GM23248 (cell line): ENCODE data around the gene TXNRD1. TPM values are rescaled to one million over a fixed set of nuclear protein-coding genes. Genes with fewer than 3 reads are reported as not detected.
A peak's percentile ranks its signal among the peaks of the same experiment; 100 is the strongest.

ENCODE experiments used
- DNase-seq: peaks from one replicate; pipeline ENCODE4 v3.0.0-alpha.2; 2015
- H2AFZ ChIP-seq: fragments of 200-600 bp; sonication (generic); 2 replicates; pipeline ENCODE4 v1.6.1; 2016; ENCODE audit warnings: antibody characterized with exemption
- H3F3A ChIP-seq: fragments of 200-600 bp; sonication (generic); 2 replicates; pipeline ENCODE4 v1.6.1; 2016; ENCODE audit warnings: mild to moderate bottlenecking, antibody characterized with exemption, mixed run types; ENCODE audit not compliant: insufficient read depth
- H3K27ac ChIP-seq: fragments of 200-600 bp; sonication (generic); 2 replicates; pipeline ENCODE4 v1.5.1; 2016; ENCODE audit warnings: mild to moderate bottlenecking
- H3K27me3 ChIP-seq: fragments of 200-600 bp; sonication (generic); replicated peaks from 2 replicates; pipeline ENCODE4 v1.6.1; 2016; ENCODE audit warnings: mild to moderate bottlenecking; ENCODE audit not compliant: insufficient read depth
- H3K36me3 ChIP-seq: fragments of 200-600 bp; sonication (generic); 2 replicates; pipeline ENCODE4 v1.6.1; 2016; ENCODE audit warnings: low read depth, mild to moderate bottlenecking
- H3K4me1 ChIP-seq: fragments of 200-600 bp; sonication (generic); 2 replicates; pipeline ENCODE4 v1.6.1; 2016; ENCODE audit warnings: mild to moderate bottlenecking; ENCODE audit not compliant: insufficient read depth
- H3K4me2 ChIP-seq: fragments of 200-600 bp; sonication (generic); one replicate; pipeline ENCODE4 v1.6.1; 2016; ENCODE audit warnings: mild to moderate bottlenecking; ENCODE audit not compliant: unreplicated experiment
- H3K4me3 ChIP-seq: fragments of 200-600 bp; sonication (generic); 2 replicates; pipeline ENCODE4 v1.5.1; 2016; ENCODE audit warnings: mild to moderate bottlenecking
- H3K79me2 ChIP-seq: fragments of 200-600 bp; sonication (generic); 2 replicates; pipeline ENCODE4 v1.6.1; 2016; ENCODE audit warnings: mild to moderate bottlenecking; ENCODE audit not compliant: insufficient read depth
- H3K9ac ChIP-seq: fragments of 200-600 bp; sonication (generic); 2 replicates; pipeline ENCODE4 v1.6.1; 2016; ENCODE audit warnings: mild to moderate bottlenecking
- H3K9me2 ChIP-seq: fragments of 200-600 bp; sonication (generic); 2 replicates; pipeline ENCODE4 v1.6.1; 2016; ENCODE audit warnings: mixed run types, mild to moderate bottlenecking, moderate library complexity; ENCODE audit not compliant: insufficient read depth
- H3K9me3 ChIP-seq: fragments of 200-600 bp; sonication (generic); one replicate; pipeline ENCODE4 v1.6.1; 2017; ENCODE audit warnings: low read depth
- H4K20me1 ChIP-seq: fragments of 200-600 bp; sonication (generic); 2 replicates; pipeline ENCODE4 v1.6.0; 2016; ENCODE audit not compliant: insufficient read depth
- EZH2 ChIP-seq: fragments of 200-600 bp; sonication (generic); IDR thresholded peaks from 2 replicates; pipeline ENCODE4 v1.6.1; 2018; ENCODE audit warnings: antibody characterized with exemption, mild to moderate bottlenecking; ENCODE audit not compliant: insufficient read depth, poor library complexity, severe bottlenecking
- EZH2phosphoT487 ChIP-seq: fragments of 200-600 bp; sonication (generic); IDR thresholded peaks from 2 replicates; pipeline ENCODE4 v1.6.1; 2018; ENCODE audit warnings: antibody characterized with exemption, moderate library complexity, mild to moderate bottlenecking, low read depth; ENCODE audit not compliant: insufficient read depth
- WGBS, 2 experiments: methylation state at CpG; one replicate each; pipeline ENCODE4 v1.1.6; 2015 to 2017; ENCODE audit warnings: low lambda C conversion rate in 2 of 2, low coverage in 1 of 2; ENCODE audit errors: missing lambda C conversion rate in 2 of 2; 5-methylcytosine and 5-hydroxymethylcytosine counted together
- in situ Hi-C: fragments of 300-500 bp; cut with MboI; formaldehyde crosslinking; loops from 2 replicates; pipeline ENCODE4 v1.15.0; 2020
- polyA plus RNA-seq: library from polyadenylated mRNA; unstranded; fragments of >200 nt; fragmentation: Nextera tagmentation; extraction: Ambion mirVana; gene quantifications from 2 replicates; pipeline ENCODE4 v1.2.1, GENCODE V29; 2016
- total RNA-seq: library from RNA; depleted of rRNA; stranded (reverse); fragments of >200 nt; shearing (Covaris generic); gene quantifications from 2 replicates; pipeline ENCODE4 v1.2.3, GENCODE V29; 2014

Gene TXNRD1
- total and polyA plus RNA-seq, 2 experiments from 2014 or later = 255 to 477 TPM

DNA sequence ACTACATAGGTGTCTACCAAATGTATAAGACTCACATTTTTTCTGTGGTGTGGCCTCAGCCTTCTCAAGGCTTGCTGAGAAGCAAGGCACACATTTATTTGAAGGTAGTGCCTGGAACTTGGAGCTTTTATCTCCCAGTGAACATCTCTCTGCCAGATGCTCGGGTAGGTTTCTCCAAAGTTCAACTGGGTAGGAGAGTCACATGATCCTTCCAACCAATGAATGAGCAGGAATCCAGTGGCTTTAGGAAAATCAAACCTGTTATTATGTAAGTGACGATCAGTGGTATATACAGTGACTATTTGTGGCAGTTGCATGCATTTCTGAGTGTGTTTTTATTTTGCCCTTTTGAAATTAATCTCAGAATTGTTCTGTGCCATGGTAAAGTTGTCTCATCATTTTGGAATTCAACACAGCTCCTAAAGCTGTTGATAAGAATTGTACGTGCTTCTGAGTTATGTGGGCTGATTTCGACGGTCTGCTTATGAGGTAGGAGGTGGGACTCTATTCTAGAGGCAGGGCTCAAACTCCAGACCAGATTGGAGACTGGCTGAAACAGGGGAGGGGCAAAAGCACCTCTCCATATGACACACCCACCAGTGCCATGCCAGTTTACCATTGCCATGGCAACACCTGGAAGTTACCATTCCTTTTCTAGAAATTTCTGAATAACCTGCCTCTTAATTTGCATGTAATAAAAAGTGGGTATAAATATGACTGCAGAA is 145.6 kb downstream of the TXNRD1 start:
- TF ChIP-seq EZH2 (no peak), EZH2phosphoT487 (no peak)
- no peak for DNase-seq
- in situ Hi-C loops = no loop called here

DNA sequence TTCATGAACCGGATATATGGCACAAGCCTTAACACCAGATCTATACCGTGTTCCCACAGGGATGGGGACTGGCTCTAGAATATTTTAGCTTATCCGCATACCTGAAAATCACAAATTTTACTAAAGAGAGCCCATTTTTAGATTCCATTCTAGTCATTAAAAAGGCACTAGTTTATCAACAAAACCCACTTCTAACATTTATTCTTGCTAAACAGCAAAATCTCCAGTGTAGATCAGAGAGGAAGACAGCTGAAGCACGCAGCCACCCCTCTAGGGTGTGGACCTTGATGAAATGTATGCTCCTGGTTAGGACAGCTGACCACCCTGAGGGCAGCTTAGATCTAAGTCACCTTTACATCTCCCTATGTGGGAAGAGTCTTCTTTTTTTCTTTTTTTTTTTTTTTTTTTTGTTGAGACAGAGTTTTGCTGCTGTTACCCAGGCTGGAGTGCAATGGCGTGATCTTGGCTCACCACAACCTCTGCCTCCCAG is 150.4 kb downstream of the TXNRD1 start:
- Histone ChIP-seq H3K4me3 (no peak overlapping the region), H3K4me1 (peaks cover 1% of the 10 kb centered on the region; the same call in 1 of the 2 replicates), H3K9me3 (no peaks in the 10 kb centered on the region), H3K9ac (no peak overlapping the region), H3F3A (no peaks in the 10 kb centered on the region), H3K4me2 (no peak overlapping the region), H4K20me1 (no peaks in the 10 kb centered on the region), H3K79me2 (no peaks in the 10 kb centered on the region), H3K27ac (no peak overlapping the region), H3K9me2 (no peaks in the 10 kb centered on the region), H3K27me3 (no peaks in the 10 kb centered on the region), H2AFZ (no peak overlapping the region), H3K36me3 (no peaks in the 10 kb centered on the region)
- WGBS, 2 experiments = 96 to 98% methylated on average over 4 to 5 of the region's 5 CpGs
- in situ Hi-C loops = no loop called here
- TF ChIP-seq EZH2phosphoT487 (no peak), EZH2 (no peak)
- no peak for DNase-seq

More for the DNA sequence above, 145.6 kb downstream of the TXNRD1 start:
- 78% methylated on average over 5 of the region's 5 CpGs for WGBS, 2 experiments
- Histone ChIP-seq H3K9me2 (no peaks in the 10 kb centered on the region), H3K4me1 (no peaks in the 10 kb centered on the region), H2AFZ (no peak overlapping the region), H3K36me3 (no peaks in the 10 kb centered on the region), H3K9ac (no peak overlapping the region), H3K4me3 (no peak overlapping the region), H3F3A (peaks cover 29% of the 10 kb centered on the region), H4K20me1 (no peaks in the 10 kb centered on the region), H3K27me3 (no peaks in the 10 kb centered on the region), H3K27ac (no peak overlapping the region), H3K9me3 (no peaks in the 10 kb centered on the region), H3K4me2 (no peak overlapping the region), H3K79me2 (no peaks in the 10 kb centered on the region)

DNA sequence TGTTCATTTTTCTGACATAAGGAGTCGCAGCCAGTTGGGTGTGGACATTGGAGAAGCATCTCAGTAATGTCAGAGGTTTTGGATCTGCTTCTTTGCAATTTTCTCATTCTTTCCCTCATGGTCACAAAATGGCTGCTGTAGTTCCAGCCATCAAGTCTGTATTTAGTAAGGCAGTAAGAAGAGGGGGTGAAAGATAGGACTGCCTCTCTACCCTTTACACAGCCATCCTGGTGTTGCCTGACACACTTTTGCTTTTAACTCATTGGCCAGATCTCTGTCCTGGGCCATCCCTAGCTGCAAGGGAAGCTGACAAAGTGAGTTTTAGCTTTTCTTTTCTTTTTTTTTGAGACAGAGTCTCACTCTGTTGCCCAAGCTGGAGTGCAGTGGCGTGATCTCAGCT is 154.1 kb downstream of the TXNRD1 start:
- 88 to 98% methylated on average over 2 of the region's 2 CpGs for WGBS, 2 experiments
- Histone ChIP-seq H3K9me2 (no peaks in the 10 kb centered on the region), H3K79me2 (no peaks in the 10 kb centered on the region), H3K36me3 (no peaks in the 10 kb centered on the region), H2AFZ (no peak overlapping the region), H3K4me1 (peaks cover 9% of the 10 kb centered on the region; the same call in 1 of the 2 replicates), H3K9me3 (no peaks in the 10 kb centered on the region), H4K20me1 (no peaks in the 10 kb centered on the region), H3K9ac (no peak overlapping the region), H3K27me3 (no peaks in the 10 kb centered on the region), H3F3A (no peaks in the 10 kb centered on the region), H3K4me2 (no peak overlapping the region), H3K27ac (no peak overlapping the region), H3K4me3 (no peak overlapping the region)
- TF ChIP-seq EZH2phosphoT487 (no peak), EZH2 (no peak)
- DNase-seq = no peak
- in situ Hi-C loops = no loop called here

GRCh38 chr12:104371043-104371870 is 155.7 kb downstream of the TXNRD1 start:
- Histone ChIP-seq H3K27ac (no peak overlapping the region), H3K9me2 (no peaks in the 10 kb centered on the region), H3K9ac (no peak overlapping the region), H3K36me3 (no peaks in the 10 kb centered on the region), H2AFZ (no peak overlapping the region), H4K20me1 (no peaks in the 10 kb centered on the region), H3K4me3 (no peak overlapping the region), H3K4me1 (peaks cover 10% of the 10 kb centered on the region), H3F3A (no peaks in the 10 kb centered on the region), H3K9me3 (no peaks in the 10 kb centered on the region), H3K79me2 (no peaks in the 10 kb centered on the region), H3K4me2 (peak overlapping the region; percentile 22), H3K27me3 (no peaks in the 10 kb centered on the region)
- TF ChIP-seq EZH2phosphoT487 = no peak
- no peak for TF ChIP-seq EZH2
- 61% methylated on average over 15 of the region's 15 CpGs for WGBS, 2 experiments
- peak; percentile 52 for DNase-seq
- in situ Hi-C loops = no loop called here
